Pancreas (tissue), 10 donors: ENCODE measurements around the gene BCOR. TPM values are rescaled to one million over a fixed set of nuclear protein-coding genes. Genes with fewer than 3 reads are reported as not detected.

Source experiments
- ATAC-seq, 4 donors: fragments of 200-7000 bp; cut with Tn5 transposase; one replicate each; pipeline versions ENCODE4 v1.8.0 to v1.9.1; 2020; ENCODE audit warnings: mild to moderate bottlenecking in 4 of 4, moderate library complexity in 4 of 4
- DNase-seq, 6 donors: peaks; one replicate each; pipeline ENCODE4 v3.0.0-alpha.2; 2020
- FAIRE-seq: peaks from 2 replicates; lab custom pipeline; 2012; peaks lifted over from hg19 to GRCh38; lab: Jason Lieb, UNC
- H3K27ac ChIP-seq, 4 donors: fragments of 200-600 bp; sonication (generic); 1 replicate in 3 of 4; 2 replicates in 1 of 4; pipeline versions ENCODE4 v1.5.0 to v1.8.0; 2020
- H3K27me3 ChIP-seq, 4 donors: fragments of 200-600 bp; one replicate each; pipeline ENCODE4 v1.8.0; 2021
- H3K36me3 ChIP-seq, 3 donors: fragments of 200-600 bp; sonication (generic) in 1 of 3; one replicate each; pipeline versions ENCODE4 v1.5.0 to v1.8.0; 2020 to 2021
- H3K4me1 ChIP-seq, 3 donors: fragments of 200-600 bp; one replicate each; pipeline ENCODE4 v1.8.0; 2021
- H3K4me3 ChIP-seq, 4 donors: fragments of 200-600 bp; sonication (generic) in 2 of 4; one replicate each; pipeline versions ENCODE4 v1.5.0 to v1.8.0; 2020 to 2021
- H3K9me3 ChIP-seq, 4 donors: fragments of 200-600 bp; one replicate each; pipeline ENCODE4 v1.8.0; 2021
- CTCF ChIP-seq, 4 donors: fragments of 200-600 bp; sonication (generic) in 3 of 4; IDR thresholded peaks; one replicate each; pipeline versions ENCODE4 v1.5.0 to v1.8.0; 2021; ENCODE audit warnings: antibody characterized with exemption in 4 of 4
- WGBS, 2 donors: extraction: QIAGEN DNeasy Blood & Tissue Kit; methylation state at CpG; one replicate each; pipeline ENCODE4 v1.1.7; 2013; 5-methylcytosine and 5-hydroxymethylcytosine counted together
- intact Hi-C, 3 donors: fragments of 100-400 bp; cut with DNase I; formaldehyde crosslinking; loops; one replicate each; pipeline versions ENCODE4 v1.11.1 to v1.14.2; 2022
- polyA plus RNA-seq, 2 donors: library from polyadenylated mRNA; stranded (reverse); fragments of 200-250 nt; gene quantifications; one replicate each; pipeline ENCODE4 v1.2.3, GENCODE V29; 2013
- total RNA-seq, 6 donors: library from RNA; stranded (reverse); fragmentation: NEBNext Ultra II Directional in 4 of 6; extraction: Animal tissue kit (Norgen Biotek cat#: 25700) in 4 of 6; gene quantifications; one replicate each; pipeline versions ENCODE4 v1.2.1 to v1.2.4, GENCODE V29; 2021 to 2023
- donor health status: healthy with polysubstance abuse.
- donor health status: DM: no; HTN: no; CAD: no; lungs with moderate emphysema.
- donor health status: DM: no; HTN: no; CAD: no.
- donor health status: control.
- donor health status: control.
- donor health status: Bipolar disorder and iron deficiency.
- donor health status: DM: yes; HTN: yes; CAD: no.
- donor health status: DM: no; HTN: no; CAD: no.
- donor health status: DM: no; HTN: no; CAD: no.
- donor health status: DM: yes; HTN: yes; CAD: no.

BCOR gene
- total and polyA plus RNA-seq, 8 donors, result 6.3 to 18.4 (median 13.0) TPM

- no peaks in the 10 kb centered on the region for H3K9me3 ChIP-seq
- no peak for FAIRE-seq
- intact Hi-C loops, result no loop called here
- TF ChIP-seq CTCF (IDR thresholded peaks at IDR 0.05), result no peak
- no peak overlapping the region for H3K4me3 ChIP-seq
- H3K4me1 ChIP-seq, result no peaks in the 10 kb centered on the region
- H3K27ac ChIP-seq, result no peak overlapping the region
- ATAC-seq, result no peak
- H3K36me3 ChIP-seq, result no peaks in the 10 kb centered on the region
- WGBS, 2 donors, result 65 to 70% methylated on average over 6 of the region's 6 CpGs
- no peaks in the 10 kb centered on the region for H3K27me3 ChIP-seq
- no peak for DNase-seq
Observed at GRCh38 chrX:40117715-40118285, 20.0 kb upstream of the BCOR start.

- intact Hi-C loops, result no loop called here
- 76 to 77% methylated on average over 9 of the region's 9 CpGs for WGBS, 2 donors
- no peak for DNase-seq
- Histone ChIP-seq H3K36me3 (no peaks in the 10 kb centered on the region), H3K4me3 (no peak overlapping the region), H3K9me3 (no peaks in the 10 kb centered on the region), H3K27me3 (no peaks in the 10 kb centered on the region), H3K27ac (no peak overlapping the region), H3K4me1 (no peaks in the 10 kb centered on the region)
- no peak for FAIRE-seq
- TF ChIP-seq CTCF (IDR thresholded peaks at IDR 0.05), result no peak
- no peak for ATAC-seq
Observed at GRCh38 chrX:40116925-40117324, 19.2 kb upstream of the BCOR start.

GRCh38 chrX:40112996-40113395, 15.2 kb upstream of the BCOR start:
- Histone ChIP-seq H3K36me3 (no peaks in the 10 kb centered on the region), H3K9me3 (no peaks in the 10 kb centered on the region), H3K27ac (no peak overlapping the region), H3K4me3 (no peak overlapping the region), H3K27me3 (peaks cover 0 to 4% (median 2%) of the 10 kb centered on the region in 4 donors), H3K4me1 (peaks cover 0 to 9% (median 2%) of the 10 kb centered on the region in 3 donors)
- ATAC-seq (no peak), DNase-seq (no peak), FAIRE-seq (no peak)
- intact Hi-C loops, result no loop called here
- WGBS, 2 donors, result 82 to 91% methylated on average over 3 of the region's 3 CpGs
- TF ChIP-seq CTCF (IDR thresholded peaks at IDR 0.05), result no peak

GRCh38 chrX:40111868-40112267, 14.1 kb upstream of the BCOR start:
- DNase-seq (no peak), FAIRE-seq (no peak), ATAC-seq (no peak)
- TF ChIP-seq CTCF (IDR thresholded peaks at IDR 0.05), result no peak
- WGBS, 2 donors, result 44 to 84% methylated on average over 4 of the region's 4 CpGs
- Histone ChIP-seq H3K4me3 (no peak overlapping the region), H3K27ac (no peak overlapping the region), H3K9me3 (no peaks in the 10 kb centered on the region), H3K27me3 (peaks cover 0 to 10% (median 2%) of the 10 kb centered on the region in 4 donors), H3K4me1 (peaks cover 0 to 19% (median 13%) of the 10 kb centered on the region in 3 donors), H3K36me3 (no peaks in the 10 kb centered on the region)
- intact Hi-C loops, result no loop called here

- no peaks in the 10 kb centered on the region for H3K36me3 ChIP-seq
- FAIRE-seq (no peak), DNase-seq (peak; percentile 60 to 85 (median 76)), ATAC-seq (peak; percentile 0 to 20 (median 4))
- peak overlapping the region; percentile 31 to 55 (median 42) for H3K4me3 ChIP-seq
- peaks cover 0 to 10% (median 2%) of the 10 kb centered on the region in 4 donors for H3K27me3 ChIP-seq
- H3K27ac ChIP-seq, result peak overlapping the region; percentile 84 to 92 (median 88)
- 0 to 4% methylated on average over 77 to 80 of the region's 84 CpGs for WGBS, 2 donors
- intact Hi-C loops, result loop anchor here in 2 of 3 donors (10.0 kb wide), 2 partner anchors 45 to 65 kb away; no protein-coding TSS in a partner anchor
- no peaks in the 10 kb centered on the region for H3K9me3 ChIP-seq
- TF ChIP-seq CTCF (IDR thresholded peaks at IDR 0.05), result no peak
- peaks cover 0 to 22% (median 13%) of the 10 kb centered on the region in 3 donors for H3K4me1 ChIP-seq
Observed at GRCh38 chrX:40109288-40110008, 11.7 kb upstream of the BCOR start.
